ENCODE data around the gene SIGLEC8.
A peak's percentile ranks its signal among the peaks of the same experiment; 100 is the strongest.
"Not testable (repeated sequence)": the region's sequence is repeated elsewhere in the genome, so short reads cannot be mapped to it uniquely, and the experiment has no call there.

The SIGLEC8 gene

DNA sequence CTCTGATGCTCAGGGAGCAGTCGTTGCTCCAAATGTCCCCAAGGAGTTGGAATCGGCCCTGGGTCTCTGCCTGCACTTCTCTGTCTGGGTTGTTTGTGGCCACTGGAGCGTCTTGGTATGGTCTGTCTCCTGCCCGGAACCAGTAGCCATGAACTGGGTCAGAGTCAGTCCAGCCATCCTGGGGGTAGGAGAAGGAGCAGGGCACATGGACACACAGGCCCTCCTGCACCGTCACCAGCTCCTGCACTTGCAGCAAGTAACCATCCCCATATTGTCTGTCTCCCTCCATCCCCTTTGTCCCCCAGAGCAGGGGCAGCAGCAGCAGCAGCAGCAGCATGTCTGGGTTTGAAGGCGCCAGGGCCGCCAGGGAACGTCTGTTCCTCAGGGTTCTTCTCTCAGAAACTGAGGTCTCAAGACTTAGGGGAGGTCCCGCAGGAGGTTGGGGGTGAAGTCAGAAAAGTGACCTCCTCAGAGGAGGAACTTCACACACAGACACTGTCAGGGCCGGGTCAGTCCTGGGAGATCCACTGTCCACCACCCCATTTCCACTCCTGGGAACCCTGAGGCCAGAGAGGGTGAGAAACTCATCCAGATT is at the start of gene SIGLEC8:
TSS of gene SIGLEC8 (minus strand) at position 404 of the 595 bp plus-strand sequence. CDS start at position 337, 67 bp downstream.
- no peak for DNase-seq

- DNase-seq: no peak
Observed at GRCh38 chr19:51507640-51508058, 49.4 kb upstream of the SIGLEC8 start.

DNA sequence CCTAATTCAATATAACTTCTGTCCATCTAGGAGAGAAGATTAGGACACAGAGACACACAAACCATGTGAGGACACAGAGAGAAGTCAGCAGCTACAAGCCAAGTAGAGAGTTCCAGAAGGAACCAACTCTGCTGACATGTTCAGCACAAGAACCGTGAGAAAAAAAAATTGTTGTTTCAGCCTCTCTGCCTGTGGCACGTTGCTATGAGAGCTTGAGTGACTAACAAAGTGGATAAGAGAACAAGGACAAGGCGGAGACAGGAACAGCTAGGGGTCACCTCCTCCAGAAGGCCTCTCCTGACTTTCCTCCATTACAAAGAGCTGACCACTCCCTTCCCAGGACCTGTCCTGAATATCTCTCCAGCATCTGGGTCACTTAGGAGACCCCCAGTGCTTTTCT is 48.9 kb upstream of the SIGLEC8 start:
- no peak for DNase-seq

GRCh38 chr19:51505904-51506303 is 47.6 kb upstream of the SIGLEC8 start:
- no peak for DNase-seq

DNA sequence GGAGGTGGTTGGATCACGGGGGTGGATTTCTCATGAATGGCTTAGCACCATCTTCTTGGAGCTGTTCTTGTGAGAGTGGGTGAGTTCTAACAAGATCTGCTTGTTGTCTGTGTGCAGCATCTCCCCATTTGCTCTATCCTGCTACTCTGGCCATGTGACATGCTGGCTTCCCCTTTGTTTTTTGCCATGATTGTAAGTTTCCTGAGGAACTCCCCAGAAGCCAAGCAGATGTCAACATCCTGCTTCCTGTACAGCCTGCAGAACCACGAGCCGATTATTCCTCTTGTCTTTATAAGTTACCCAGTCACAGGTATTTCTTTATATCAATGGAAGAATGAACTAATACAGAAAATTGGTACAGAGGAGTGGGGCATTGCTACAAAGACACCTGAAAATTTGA is 45.6 kb upstream of the SIGLEC8 start:
- no peak for DNase-seq

- DNase-seq: no peak
Observed at GRCh38 chr19:51503286-51503817, 45.1 kb upstream of the SIGLEC8 start.

DNA sequence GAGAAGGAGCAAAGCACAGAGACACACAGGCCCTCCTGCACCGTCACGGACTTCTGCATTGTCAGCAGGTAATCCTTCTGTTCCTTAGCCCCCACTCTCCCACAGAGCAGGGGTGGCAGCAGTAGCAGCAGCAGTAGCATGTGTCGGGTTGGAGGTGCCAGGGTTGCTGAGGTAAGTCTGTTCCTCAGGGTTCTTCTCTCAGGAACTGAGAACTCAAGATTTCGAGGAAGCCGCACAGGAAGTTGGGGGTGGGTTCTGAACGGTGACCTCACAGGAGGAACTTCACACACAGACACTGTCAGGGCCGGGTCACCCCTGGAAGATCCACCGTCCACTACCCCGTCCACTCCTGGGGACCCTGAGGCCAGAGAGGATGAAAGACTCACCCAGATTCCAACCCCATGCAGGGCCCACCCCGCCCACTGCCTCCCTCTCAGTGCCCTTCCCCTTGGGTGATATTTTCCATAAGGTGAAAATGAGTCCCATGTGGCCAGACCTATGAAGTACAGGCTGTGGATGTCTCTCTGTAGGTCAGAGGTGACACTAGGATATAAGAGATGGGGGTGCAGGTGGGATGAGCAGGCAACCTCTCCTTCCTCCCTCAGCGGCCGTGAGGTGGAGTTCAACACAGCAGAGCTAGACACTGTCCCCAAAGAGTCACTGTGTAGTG is 43.5 kb upstream of the SIGLEC8 start, which contains the start of gene SIGLEC12:
TSS of gene SIGLEC12 (minus strand) at position 207 of the 670 bp plus-strand sequence. CDS start at position 140, 67 bp downstream.
- peak in 1 of 2 donors; percentile 10 for DNase-seq

DNA sequence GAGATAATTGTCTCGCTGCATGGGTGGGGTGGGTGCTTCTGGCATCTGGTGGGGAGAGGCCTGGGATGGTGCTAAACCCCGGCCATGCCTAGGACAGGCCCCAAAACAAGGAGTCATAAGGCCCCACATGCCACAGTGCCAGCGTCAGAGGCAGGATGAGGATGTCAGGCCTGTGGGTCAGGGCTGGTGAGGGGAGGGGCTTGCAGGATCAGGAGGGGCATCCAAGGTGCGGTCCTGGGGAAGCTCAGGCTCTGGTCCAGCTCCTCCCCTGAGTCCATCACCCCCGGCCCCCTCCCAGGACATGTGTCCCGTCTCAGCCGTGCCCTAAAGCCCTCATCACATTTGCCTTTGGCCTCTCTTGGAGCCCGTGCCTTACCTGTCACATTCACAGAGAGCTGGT is 42.7 kb upstream of the SIGLEC8 start:
- DNase-seq: not testable (repeated sequence)

DNA sequence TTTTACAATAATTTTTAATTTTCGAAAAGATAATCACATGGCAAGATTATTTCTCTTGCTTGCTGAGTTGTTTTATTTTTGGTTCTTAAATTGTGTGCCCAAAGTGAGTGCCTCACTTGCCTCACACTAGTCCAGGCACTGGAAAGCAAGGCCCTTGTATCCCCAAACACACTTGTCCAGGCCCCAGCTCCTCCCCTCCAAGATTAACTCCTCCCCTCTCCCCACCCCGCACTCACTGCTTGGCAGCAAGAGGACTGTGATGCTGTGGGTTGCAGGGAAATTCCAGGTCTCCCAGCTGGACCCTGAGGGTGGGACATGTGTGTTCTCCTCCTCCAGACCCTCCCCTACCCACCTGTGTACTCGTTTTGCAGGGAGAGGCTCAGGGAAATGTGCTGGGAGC is 39.4 kb upstream of the SIGLEC8 start:
- DNase-seq: no peak

GRCh38 chr19:51493776-51494175 is 35.5 kb upstream of the SIGLEC8 start:
- no peak for DNase-seq

- no peak for DNase-seq
Observed at GRCh38 chr19:51491586-51491985, 33.3 kb upstream of the SIGLEC8 start.

DNA sequence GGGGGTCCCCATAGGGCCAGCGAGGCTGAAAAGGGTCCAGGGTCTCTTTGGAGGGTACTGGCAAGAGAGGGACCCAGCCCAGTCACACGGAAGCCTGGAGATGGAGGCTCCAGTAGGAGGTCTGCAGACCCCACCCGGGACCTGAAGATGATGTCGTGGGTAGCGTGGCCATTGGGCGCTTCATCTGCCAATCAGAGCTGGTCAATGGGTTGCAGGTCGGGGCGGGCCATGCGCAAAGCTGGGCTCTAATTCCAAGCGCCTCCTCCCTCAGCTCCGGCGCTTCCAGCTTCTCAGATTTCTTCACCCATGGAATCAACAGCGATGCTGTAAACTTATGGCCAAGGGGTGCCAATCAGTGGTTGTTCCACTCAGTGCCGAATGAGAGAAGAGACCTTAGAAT is 32.4 kb upstream of the SIGLEC8 start:
- DNase-seq: no peak

DNA sequence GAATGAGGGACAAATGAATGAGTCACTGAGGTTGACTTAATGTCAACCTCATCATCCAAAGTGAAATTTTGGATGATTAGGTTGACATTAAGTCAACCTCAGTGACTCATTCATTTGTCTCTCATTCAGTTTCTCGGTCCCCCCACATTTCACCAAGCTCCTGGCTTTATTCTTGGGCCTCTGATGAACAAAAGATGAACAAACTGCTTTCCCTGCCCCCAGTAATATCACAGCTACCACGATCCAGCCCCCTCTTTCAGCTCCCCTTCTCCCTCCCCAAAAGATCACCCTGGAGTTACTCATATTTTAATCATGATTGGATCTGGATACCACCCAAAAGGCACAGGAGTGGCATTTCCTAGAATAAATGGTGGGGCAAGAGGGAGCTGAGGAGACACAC is 30.9 kb upstream of the SIGLEC8 start:
- DNase-seq: no peak

GRCh38 chr19:51488491-51488890 is 30.2 kb upstream of the SIGLEC8 start:
- no peak for DNase-seq

DNA sequence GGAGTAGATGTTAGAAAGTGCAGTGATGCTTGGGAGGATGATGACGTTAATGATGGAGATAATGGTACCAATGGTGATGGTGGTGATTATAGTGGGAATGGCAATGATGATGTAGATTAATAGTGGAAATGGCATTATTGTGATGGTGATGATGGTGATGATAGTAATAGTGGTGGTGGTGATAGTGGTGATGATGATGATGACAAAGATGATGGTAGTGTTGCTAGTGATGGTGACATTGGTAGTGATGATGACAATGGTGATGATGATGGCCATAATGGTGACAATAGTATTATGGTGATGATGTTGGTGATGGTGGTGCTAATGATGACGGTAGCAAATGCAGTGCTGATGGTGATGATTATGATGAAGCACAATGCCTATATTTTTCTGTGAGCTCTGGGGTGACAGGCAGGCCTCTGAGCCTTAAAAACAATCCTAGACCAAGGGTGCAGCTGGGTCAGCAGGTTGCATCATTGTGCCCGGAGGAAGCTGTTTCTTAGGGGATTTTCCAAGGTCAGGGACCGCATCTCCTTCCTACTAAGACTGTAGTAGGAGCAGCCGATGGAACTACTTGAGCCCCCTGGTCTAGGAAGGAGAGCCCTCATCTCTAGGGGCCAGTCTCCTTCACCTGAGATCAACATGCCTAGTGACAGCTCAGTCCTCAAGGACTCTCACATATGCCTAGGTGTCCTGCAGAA is 27.9 kb upstream of the SIGLEC8 start:
- no peak for DNase-seq

DNA sequence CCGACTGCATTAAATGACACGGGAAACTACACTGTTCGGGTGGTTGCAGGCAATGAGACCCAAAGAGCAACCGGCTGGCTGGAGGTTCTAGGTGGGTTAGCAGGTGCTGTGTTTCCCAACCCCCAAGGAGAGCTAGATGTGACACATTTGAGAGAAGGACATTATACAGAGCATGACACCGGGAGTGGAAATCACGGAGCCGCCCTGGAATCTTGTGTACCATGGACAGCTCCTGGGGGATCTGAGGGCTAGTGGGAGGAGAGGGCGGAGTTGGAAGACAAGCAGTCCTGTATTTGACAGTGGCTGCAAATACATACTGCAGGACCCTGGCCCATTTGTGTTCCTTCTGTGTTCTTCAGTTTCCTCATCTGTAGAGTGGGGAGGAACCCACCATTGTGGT is 22.3 kb upstream of the SIGLEC8 start:
- no peak for DNase-seq

- no peak for DNase-seq
Observed at GRCh38 chr19:51479531-51480331, 21.5 kb upstream of the SIGLEC8 start.

DNA sequence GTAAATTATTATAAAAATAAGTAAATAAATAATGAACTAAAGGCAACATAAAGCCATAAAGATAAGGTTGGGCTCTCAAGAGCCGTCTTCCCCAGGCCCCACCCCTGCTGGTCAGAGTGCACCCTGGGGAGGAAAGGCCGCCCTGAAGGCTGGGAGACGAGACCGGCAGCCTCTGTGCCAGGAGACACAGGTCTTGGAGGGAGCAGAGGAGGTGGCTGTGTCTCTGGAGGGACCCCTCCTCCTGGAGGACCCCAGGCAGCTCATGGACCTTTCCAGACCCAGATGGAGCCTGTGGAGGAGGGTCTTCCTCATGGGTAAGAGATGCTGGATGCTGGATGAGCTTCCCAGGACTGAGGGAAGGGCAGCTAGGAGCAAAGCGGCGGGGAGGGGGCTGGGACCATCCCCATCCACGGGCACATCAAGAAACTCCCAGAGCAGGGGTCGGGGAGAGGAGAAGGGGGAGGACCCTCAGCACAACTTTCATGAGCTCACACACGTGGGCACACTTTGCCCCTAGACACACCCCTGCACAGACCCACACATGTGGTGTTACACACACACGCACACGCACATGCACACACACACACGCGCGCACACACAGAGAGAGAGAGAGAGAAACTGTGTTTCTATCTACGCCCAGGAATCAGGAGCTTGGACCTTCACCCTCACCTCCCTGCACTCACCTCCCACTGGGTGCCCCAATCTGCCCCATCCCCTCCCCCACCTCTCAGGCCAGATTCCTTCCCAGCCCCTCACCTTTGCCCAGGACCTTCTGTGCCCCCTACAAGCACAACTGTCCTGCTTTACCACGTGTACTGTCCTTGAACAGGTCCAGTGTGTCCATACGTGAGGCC is 20.4 kb upstream of the SIGLEC8 start, which contains the start of gene CEACAM18:
TSS of gene CEACAM18 (plus strand) at position 159 of the 854 bp plus-strand sequence.
- DNase-seq: no peak

DNA sequence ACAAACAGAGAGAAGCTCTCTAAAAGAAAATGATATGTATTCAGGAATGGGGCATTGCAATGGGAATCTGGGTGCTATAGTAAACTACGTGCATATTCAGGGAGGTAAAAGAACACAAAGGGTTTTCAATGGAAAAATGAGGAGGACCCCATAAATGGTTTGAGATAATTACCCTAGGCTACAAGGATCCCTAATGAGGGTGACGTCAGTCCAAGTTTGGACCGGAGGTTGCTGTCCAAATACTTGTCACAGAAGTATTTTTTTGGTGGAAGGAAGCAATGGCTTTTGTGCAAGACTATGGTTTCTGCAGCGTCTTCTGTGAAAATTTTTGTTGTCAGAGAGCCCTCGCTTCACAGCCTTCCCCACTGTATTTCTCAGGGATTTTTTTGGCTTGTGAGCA is 19.1 kb upstream of the SIGLEC8 start:
- DNase-seq: no peak

DNA sequence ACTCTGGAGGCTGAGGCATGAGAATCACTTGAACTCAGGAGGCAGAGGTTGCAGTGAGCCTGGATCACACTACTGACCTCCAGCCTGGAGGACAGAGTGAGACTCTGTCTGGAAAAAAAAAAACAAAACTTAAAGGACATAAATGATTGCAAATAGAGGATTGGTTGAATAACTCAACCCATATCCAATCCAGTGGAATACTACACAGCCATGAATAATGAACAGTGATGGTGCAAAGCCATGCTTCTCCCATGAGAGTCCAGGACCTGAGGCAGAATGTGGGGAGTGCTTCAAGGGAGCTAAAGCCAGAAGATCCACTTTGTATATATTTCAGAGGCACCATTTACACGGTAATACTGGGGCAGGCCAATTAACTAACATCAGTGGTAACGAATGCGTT is 17.9 kb upstream of the SIGLEC8 start:
- DNase-seq: no peak

DNA sequence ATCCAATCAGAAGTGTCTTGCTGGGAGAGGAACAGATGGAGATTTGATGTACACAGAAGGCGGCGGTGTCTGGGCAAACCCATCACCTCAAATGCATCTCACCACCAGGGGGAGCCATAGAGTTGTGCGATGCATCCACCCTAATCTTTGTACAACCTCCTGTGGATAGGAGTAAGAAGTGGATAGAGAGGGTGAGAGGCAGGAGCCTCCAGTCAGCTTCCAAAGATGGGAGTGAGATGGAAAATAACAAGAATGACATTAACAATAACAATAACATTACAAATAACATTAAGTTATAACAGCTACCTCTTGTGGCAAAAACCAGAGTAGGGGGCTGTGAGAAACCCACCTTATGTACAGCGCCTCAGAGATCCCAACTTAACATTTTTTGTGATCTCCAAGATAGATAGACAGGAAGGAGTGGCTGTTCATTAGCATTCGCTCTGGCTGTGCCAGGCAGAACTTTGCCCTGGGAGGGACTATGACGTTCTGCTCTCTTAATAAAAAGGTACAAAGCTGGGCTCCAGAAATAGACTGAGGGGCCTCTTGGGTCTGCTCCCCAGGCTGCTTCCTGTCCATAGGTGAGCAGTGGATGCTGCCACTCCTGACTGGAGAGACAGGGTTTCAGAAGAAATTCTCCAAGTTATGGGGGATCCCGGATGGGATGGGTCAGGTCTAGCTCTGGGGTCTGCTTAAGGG is 14.9 kb upstream of the SIGLEC8 start:
- peak; percentile 95 to 96 for DNase-seq
